GM18505 (cell line): ENCODE results near the gene TLR10.

Experiments
- ATAC-seq: cut with Tn5 transposase; IDR thresholded peaks from one replicate; pipeline ENCODE4 v1.9.1; 2021; ENCODE audit not compliant: unreplicated experiment
- POLR2A ChIP-seq: IDR thresholded peaks from 4 replicates; pipeline ENCODE4 v1.6.1; 2011; ENCODE audit warnings: borderline replicate concordance; ENCODE audit not compliant: insufficient read depth, insufficient read length; ENCODE audit errors: extremely low read depth

TLR10 gene

DNA sequence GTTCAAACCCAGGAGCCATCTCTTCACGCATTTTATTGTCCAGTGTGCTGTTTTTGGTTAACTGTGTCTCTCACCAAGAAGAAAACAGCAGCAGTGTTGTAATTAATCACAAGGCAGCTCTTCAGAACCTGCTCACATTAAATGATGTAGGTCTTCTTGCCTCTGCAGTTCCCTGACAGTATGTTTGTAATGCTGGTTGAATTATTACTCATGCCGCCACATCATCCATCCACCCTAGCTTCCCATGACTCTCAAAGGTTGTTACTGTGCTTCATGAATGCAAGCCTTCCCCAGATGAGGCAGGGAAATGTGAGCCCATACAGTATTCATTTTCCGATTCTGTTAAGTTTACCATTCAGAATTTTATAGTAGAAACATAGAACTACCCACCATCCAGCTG lies 17.4 kb downstream of the TLR10 start:
- ATAC-seq = no peak

DNA sequence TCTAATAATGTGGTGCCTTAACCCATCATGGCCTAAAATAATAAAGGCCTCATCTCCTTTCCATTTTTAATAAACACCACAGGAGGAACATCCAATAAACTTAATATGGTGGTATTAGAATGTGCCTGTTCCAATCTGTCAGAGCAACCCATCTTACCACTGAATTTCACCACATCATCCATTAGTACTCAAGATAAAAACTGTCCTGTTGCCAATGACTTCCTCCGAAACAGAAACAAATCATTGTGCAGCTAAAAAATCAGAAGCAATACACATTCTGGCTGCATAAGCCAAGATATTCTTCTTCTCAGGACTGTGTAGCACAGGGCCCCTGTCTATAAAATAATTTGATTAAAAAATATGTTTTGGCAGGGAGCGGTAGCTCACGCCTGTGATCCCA lies 18.5 kb downstream of the TLR10 start:
- TF ChIP-seq POLR2A = no peak

More for the DNA sequence above, 17.4 kb downstream of the TLR10 start:
- no peak for TF ChIP-seq POLR2A

DNA sequence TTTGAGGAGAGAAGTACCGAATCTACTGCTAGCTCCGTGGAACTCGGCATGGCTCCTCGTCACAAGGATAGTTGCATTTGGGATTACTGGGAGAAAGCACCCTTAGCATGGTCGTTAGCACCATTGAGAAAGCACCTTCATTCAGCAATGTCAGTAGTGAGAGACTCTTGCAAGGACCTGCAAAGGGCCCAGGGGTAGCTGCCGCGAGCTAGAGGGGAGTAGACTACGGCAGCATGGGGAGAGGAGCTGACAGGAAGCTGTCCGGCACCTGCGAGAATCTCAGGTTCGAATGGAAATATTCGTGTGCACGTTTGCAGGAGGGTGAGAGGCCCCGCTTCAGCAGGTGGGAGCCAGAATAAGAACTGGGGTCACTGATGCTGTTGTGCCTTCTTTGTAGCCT lies 20.2 kb downstream of the TLR10 start:
- peak; percentile 32 for ATAC-seq
- peak; percentile 70 for TF ChIP-seq POLR2A

More for the DNA sequence above, 18.5 kb downstream of the TLR10 start:
- no peak for ATAC-seq

DNA sequence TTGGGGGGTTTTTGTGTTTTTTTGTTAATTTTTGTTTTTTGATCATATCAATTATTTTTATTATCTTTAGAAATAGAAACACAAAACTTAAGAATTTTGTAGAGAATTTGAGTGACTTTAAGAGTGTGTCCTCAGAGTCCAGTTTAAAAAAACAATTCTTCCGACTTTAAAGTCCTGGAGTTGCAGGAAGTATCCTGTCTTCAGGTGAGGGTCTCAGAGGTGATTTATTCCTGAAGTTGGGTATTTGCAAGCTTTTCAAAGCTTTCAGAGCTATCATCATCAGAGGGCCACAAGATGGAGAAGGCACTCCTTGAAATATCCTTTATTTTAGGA lies 23.0 kb downstream of the TLR10 start:
- no peak for ATAC-seq
- no peak for TF ChIP-seq POLR2A

DNA sequence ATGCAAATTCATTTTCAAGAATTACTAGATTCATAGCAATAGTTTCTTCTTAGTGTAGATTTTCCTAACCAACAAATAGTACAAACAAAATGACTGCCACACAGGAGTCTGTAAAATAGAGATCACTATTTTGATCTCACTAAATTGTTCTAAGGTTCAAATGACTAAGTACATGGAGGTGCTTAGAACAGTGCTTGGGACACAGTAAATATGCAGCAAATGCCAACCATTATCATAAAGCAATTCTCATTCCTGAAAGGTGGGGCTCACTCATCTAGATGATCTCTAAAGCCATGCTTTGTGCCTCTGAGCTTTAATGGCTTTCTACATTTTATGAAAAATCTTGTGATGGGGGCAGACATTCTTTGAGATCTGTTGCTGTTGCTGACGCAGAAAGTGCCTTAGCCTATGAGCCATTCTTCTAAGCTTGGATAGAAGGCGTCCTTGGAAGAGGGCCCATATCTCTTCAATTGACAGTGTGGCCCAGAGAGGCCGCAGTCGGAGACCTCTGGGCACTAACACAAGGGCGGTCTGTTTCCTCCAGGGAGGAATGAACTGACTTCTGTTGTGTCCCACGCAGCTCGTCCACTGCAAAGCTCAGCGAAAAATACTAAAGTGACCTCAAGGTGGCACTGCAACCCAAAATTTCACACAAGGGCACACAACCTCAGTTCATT lies 23.5 kb downstream of the TLR10 start:
- ATAC-seq = no peak

DNA sequence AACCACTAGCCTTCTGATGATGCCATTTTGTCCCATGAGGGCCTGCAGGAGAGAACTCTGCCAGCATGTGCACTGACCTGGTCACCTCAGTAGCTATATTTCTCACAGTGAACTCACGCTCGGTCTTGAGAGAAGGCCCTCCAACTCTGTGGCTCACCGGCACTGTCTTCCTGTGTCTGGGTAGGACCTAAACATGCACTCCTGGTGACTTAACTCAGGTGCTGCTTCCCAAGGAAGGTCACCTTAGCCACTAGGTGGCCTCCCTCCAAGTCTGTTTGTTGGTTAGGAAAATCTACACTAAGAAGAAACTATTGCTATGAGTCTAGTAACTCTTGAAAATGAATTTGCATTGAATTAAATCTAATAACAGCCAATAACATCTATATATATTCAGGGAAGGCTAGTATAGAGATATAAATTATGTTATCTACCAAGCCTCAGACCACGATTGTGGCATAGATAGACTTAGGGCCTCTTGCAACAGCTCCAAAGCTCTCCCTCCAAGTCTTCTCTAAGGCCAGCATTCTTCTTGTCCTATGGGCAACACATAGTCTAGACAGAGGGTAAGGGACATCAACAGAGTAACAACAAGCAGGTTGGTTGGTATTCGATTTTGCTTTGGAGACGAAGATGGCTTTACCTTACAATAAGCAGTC lies 24.7 kb downstream of the TLR10 start:
- no peak for ATAC-seq
- no peak for TF ChIP-seq POLR2A

More for the DNA sequence above, 23.5 kb downstream of the TLR10 start:
- TF ChIP-seq POLR2A = no peak

DNA sequence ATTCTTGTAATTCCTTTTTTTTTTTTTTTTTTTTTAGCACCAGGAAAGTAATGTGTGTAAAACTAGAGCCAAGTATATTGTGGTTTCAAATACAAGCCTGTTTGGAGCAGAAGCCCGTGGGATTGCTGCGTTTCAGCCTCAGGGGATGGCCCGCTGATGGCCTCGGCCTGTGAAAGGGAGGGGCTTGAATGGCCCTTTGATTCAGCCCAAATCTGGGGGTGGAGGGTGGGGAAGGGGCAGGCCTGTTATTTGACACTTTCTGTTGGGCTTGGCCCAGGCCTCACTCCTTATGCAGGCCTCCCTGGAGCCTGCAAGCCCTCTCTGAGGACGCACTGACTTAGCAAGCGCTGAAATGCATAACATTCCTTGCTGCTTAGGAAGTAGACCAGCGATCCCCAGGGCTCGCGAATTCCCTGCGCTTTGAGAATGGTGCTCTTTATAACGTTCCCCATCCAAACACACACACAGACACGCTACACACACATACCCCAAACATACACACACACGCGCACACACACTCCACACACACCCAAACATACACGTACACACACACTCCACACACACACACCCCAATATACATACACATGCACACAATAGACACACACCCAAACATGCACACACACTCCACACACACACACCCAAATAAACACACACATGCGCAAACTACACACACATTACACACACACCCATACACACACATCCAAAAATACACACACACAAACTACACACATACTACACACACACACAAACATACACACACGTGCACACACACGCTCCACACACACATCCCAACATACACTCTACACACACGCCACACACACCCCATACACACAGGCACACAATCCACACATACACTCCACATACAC lies 29.6 kb downstream of the TLR10 start:
- no peak for ATAC-seq
- TF ChIP-seq POLR2A = no peak

DNA sequence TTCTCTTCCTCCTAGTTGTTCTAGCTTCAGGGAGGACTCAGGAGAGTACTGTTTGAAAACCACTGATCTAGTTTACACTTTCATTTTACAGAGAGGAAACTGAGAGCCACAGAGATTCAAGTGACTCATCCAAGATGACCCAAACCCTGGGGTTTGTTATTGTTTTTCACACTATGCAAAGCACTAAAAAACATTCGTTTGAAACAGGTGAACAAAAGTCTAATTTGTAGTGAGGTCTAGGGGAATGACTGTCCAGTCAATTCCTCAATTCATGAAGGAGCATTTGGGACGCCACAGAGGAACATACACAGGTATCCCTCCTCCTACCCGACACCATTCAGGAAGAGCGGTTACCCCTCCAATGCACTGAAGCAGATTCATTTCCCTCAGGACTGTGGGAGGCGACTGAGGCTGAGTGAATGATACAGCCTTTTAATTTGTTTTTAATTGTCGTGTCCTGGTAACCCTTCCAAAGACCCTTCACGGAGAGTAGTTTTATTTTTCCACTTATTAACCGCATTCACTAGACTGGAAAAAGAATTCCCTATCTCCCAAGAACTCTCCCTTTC lies 30.3 kb downstream of the TLR10 start:
- ATAC-seq = peak; percentile 92
- TF ChIP-seq POLR2A = no peak

DNA sequence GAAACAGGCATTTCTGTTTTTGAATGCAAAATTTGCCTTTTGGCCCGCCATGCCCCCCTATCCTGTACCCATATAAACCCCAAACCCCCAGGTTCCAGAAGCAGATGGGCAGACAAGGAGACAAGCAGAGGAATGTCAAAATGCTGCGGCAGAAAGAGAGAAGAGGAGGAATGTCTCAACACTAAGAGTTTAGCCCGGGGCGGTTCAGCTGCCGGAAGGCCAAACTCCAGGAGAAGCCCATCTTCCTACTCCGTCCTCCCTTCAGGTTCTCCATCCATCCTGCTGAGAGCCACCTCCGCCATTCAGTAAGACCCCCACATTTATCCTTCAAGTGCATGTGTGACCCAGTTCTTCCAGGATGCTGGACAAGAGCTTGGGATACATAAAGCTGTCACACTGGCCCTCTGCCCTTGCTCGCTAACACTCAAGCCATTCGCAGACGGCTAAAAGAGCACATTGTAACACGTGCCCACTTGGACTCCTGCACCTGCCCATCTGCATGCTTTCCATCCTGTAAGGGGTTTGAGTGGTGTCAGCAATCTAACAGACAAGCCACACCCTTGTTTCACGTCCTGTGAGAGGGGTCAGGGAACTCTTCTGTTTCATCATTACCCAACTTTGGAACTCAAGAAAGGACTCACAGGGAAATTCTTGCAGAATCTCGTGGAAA lies 31.3 kb downstream of the TLR10 start:
- ATAC-seq = no peak
- no peak for TF ChIP-seq POLR2A

DNA sequence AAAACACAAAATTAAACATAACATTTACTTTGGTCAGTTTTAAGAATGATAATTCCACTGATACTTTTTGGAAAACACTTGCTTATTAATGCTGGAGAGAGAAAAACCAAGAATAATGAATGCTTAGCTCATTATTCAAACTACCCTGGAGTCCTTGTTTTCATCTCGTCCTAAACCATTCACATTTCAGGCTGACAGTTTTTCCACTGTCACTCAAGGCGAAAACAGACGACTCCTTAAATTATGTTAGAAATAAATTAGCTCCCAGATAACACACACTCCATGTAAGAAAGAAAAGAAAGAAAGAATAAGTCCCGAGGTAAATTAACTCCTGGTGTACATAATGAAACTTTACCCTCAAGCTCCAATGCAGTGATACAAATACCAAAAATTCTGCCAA lies 33.5 kb downstream of the TLR10 start:
- no peak for TF ChIP-seq POLR2A
- ATAC-seq = no peak

DNA sequence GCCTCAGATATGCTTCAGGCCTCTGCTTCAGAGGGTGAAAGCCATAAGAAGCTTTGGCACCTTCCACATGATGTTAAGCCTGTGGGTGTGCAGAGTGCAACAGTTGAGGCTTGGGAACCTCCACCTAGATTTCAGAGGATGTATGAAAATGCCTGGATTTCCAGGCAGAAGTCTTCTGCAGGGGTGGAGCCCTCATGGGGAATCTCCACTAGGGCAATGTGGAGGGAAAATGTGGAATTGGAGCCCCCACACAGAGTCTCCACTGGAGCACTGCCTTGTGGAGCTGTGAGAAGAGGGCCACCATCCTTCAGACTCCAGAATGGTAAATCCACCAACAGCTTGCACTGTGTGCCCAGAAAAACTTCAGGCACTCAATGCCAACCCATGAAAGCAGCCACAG lies 35.2 kb downstream of the TLR10 start:
- no peak for TF ChIP-seq POLR2A
- ATAC-seq = no peak

DNA sequence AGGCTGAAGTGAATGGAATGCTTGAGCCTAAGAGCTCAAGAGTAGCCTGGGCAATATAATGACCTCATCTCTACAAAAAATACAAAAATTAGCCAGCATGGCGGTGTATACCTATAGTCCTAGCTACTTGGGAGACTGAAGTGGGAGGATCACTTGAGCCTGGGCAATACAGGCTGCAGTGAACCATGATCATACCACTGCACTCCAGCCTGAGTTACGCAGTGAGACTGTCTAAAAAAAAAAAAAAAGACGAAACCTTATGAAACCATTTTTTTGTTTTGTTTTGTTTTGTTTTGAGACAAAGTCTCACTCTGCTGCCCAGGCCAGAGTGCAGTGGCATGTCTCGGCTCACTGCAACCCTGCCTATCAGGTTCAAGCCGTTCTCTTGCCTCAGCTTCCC lies 36.9 kb downstream of the TLR10 start:
- ATAC-seq = no peak
- TF ChIP-seq POLR2A = no peak

DNA sequence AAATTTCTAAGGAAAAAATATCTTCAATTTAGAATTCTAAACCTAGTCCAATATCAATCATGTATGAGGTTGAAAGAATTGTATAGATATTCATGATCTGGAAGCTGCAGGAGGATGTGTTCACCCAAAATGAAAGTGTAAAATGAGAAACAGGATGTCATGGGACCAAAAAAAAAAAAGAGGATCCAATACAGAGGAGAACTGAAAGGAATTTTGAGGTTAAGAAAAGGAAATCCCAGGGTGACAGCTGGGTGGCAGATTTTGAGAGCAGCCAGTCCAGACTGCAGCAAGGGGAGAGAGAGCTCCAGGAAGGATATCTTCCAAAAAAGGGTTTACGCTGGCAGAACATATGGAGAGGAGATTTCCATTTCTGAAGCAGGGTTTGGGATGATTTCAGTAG lies 38.9 kb downstream of the TLR10 start:
- TF ChIP-seq POLR2A = no peak
- no peak for ATAC-seq
